ENCODE results near the gene STXBP1.

STXBP1 gene

GRCh38 chr9:127717766-127718165 lies 105.7 kb downstream of the STXBP1 start:
- TF ChIP-seq, protein P1, sequence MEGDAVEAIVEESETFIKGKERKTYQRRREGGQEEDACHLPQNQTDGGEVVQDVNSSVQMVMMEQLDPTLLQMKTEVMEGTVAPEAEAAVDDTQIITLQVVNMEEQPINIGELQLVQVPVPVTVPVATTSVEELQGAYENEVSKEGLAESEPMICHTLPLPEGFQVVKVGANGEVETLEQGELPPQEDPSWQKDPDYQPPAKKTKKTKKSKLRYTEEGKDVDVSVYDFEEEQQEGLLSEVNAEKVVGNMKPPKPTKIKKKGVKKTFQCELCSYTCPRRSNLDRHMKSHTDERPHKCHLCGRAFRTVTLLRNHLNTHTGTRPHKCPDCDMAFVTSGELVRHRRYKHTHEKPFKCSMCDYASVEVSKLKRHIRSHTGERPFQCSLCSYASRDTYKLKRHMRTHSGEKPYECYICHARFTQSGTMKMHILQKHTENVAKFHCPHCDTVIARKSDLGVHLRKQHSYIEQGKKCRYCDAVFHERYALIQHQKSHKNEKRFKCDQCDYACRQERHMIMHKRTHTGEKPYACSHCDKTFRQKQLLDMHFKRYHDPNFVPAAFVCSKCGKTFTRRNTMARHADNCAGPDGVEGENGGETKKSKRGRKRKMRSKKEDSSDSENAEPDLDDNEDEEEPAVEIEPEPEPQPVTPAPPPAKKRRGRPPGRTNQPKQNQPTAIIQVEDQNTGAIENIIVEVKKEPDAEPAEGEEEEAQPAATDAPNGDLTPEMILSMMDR (IDR thresholded peaks at IDR 0.05; ENCODE audit: borderline replicate concordance, extremely low read depth, low read length, poor library complexity, severe bottlenecking), result no peak
- no peak for TF ChIP-seq EZH2 (IDR thresholded peaks at IDR 0.05; ENCODE audit: borderline replicate concordance, low read depth, low read length, severe bottlenecking)

DNA sequence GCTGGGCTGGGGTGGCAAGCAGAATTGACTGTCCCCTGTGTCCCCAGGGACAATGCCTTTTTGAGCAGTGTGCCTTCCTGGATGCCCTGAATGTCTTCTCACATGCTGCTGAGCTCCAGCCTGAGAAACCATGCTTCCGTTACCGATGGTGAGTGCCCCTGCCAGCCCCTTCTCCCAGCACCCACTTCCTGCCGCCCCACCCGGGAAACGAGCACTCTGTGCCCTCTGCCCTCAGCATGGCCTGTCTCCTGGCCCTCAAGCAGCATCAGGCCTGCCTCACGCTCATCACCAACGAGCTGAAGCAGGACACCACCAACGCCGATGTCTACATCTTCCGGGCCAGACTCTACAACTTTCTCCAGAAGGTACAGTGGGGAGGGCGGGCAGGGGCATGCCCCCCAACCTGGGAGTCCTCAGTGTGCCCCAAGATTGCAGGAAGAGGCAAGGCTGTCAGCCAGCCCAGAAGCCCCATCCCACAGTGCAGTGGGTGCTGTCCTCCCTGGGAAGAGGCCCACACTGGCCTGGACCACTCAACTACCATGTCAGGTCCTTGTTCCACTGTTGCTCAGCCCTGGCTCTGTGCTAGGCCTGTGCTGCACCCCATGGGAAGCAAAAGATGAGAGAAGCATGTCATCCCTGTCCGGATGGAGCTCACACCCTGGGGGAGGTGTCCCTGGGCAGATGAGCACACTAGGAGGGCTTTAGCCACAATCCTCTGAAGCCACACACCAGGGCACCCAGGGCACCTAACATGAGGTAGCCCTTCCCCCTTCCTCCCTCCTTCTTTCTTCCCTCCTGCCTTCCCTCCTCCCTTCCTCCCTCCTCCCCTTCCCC lies 108.2 kb downstream of the STXBP1 start:
- Histone ChIP-seq H3K4me3 (ENCODE audit: low read depth in 1 of 2, low read length in 2 of 2) (no peak overlapping the region), H3K4me1 (ENCODE audit: insufficient read depth, low read length) (peaks cover 30% of the 10 kb centered on the region), H3K4me2 (ENCODE audit: insufficient read depth, low read length) (peak overlapping the region; percentile 11; the same call in 1 of the 2 replicates), H3K27ac (ENCODE audit: low read length) (peak overlapping the region; percentile 78), H3K79me2 (ENCODE audit: insufficient read depth, low read length) (no peaks in the 10 kb centered on the region), H3K27me3 (ENCODE audit: insufficient read depth, low read length, poor library complexity) (no peaks in the 10 kb centered on the region), H3K36me3 (ENCODE audit: insufficient read depth, low read length) (no peaks in the 10 kb centered on the region), H4K20me1 (ENCODE audit: insufficient read depth, low read length) (no peaks in the 10 kb centered on the region), H3K9ac (ENCODE audit: low read depth, low read length) (peak overlapping the region; percentile 34), H2AFZ (ENCODE audit: low read depth, low read length) (0 out of 2 replicates have a peak overlapping the region, but pooled peaks have one; percentile 0), H3K9me3 (ENCODE audit: insufficient read depth, low read length, severe bottlenecking) (no peaks in the 10 kb centered on the region)
- ATAC-seq (ENCODE audit: insufficient read depth, low read depth) (peak; percentile 60), DNase-seq (peak; percentile 77)
- TF ChIP-seq, protein P1 (IDR thresholded peaks at IDR 0.05; ENCODE audit: borderline replicate concordance, extremely low read depth, low read length, poor library complexity, severe bottlenecking), result no peak
- no peak for TF ChIP-seq EZH2 (IDR thresholded peaks at IDR 0.05; ENCODE audit: borderline replicate concordance, low read depth, low read length, severe bottlenecking)

More at GRCh38 chr9:127717766-127718165, 105.7 kb downstream of the STXBP1 start:
- no peak overlapping the region for H3K4me2 ChIP-seq (ENCODE audit: insufficient read depth, low read length)
- ATAC-seq (ENCODE audit: insufficient read depth, low read depth) (no peak), DNase-seq (no peak)
- no peaks in the 10 kb centered on the region for H3K79me2 ChIP-seq (ENCODE audit: insufficient read depth, low read length)
- no peaks in the 10 kb centered on the region for H3K27me3 ChIP-seq (ENCODE audit: insufficient read depth, low read length, poor library complexity)
- H3K27ac ChIP-seq (ENCODE audit: low read length), result no peak overlapping the region
- no peak overlapping the region for H3K4me3 ChIP-seq (ENCODE audit: low read depth in 1 of 2, low read length in 2 of 2)
- H3K36me3 ChIP-seq (ENCODE audit: insufficient read depth, low read length), result no peaks in the 10 kb centered on the region
- H3K9me3 ChIP-seq (ENCODE audit: insufficient read depth, low read length, severe bottlenecking), result no peaks in the 10 kb centered on the region
- no peaks in the 10 kb centered on the region; the same call in 1 of the 2 replicates for H4K20me1 ChIP-seq (ENCODE audit: insufficient read depth, low read length)
- H2AFZ ChIP-seq (ENCODE audit: low read depth, low read length), result no peak overlapping the region
- H3K4me1 ChIP-seq (ENCODE audit: insufficient read depth, low read length), result peaks cover 42% of the 10 kb centered on the region
- no peak overlapping the region for H3K9ac ChIP-seq (ENCODE audit: low read depth, low read length)

DNA sequence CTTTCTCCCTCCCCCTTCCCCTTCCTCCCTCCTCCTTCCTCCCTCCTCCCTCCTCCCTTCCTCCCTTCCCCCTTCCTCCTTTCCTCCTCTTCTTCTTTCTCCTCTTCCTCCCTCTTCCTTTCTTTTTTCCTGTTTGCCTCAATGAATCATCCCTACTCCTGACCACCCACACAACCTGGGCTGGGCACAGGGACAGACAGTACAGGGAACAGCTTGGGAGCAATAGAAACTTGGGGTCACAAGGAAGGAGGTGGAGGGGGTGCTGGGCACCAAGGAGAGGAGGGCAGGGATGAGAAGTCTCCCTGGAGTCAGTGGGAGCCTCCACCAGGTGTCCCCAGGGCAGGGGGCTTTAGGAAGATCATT lies 108.8 kb downstream of the STXBP1 start:
- H3K4me1 ChIP-seq (ENCODE audit: insufficient read depth, low read length), result peaks cover 29% of the 10 kb centered on the region
- H3K4me2 ChIP-seq (ENCODE audit: insufficient read depth, low read length), result no peak overlapping the region
- no peak overlapping the region for H3K4me3 ChIP-seq (ENCODE audit: low read depth in 1 of 2, low read length in 2 of 2)
- no peak for DNase-seq
- no peak overlapping the region for H3K27ac ChIP-seq (ENCODE audit: low read length)
- H2AFZ ChIP-seq (ENCODE audit: low read depth, low read length), result no peak overlapping the region
- TF ChIP-seq, protein P1 (IDR thresholded peaks at IDR 0.05; ENCODE audit: borderline replicate concordance, extremely low read depth, low read length, poor library complexity, severe bottlenecking), result no peak
- TF ChIP-seq EZH2 (IDR thresholded peaks at IDR 0.05; ENCODE audit: borderline replicate concordance, low read depth, low read length, severe bottlenecking), result no peak
- no peaks in the 10 kb centered on the region for H3K9me3 ChIP-seq (ENCODE audit: insufficient read depth, low read length, severe bottlenecking)
- H3K27me3 ChIP-seq (ENCODE audit: insufficient read depth, low read length, poor library complexity), result no peaks in the 10 kb centered on the region
- no peaks in the 10 kb centered on the region for H3K36me3 ChIP-seq (ENCODE audit: insufficient read depth, low read length)
- no peaks in the 10 kb centered on the region for H4K20me1 ChIP-seq (ENCODE audit: insufficient read depth, low read length)
- no peak for ATAC-seq (ENCODE audit: insufficient read depth, low read depth)
- H3K79me2 ChIP-seq (ENCODE audit: insufficient read depth, low read length), result no peaks in the 10 kb centered on the region
- no peak overlapping the region for H3K9ac ChIP-seq (ENCODE audit: low read depth, low read length)

Data from DND-41 (cell line).